Measurements from ENCODE around the gene CLCNKA. TPM values are rescaled to one million over a fixed set of nuclear protein-coding genes. Genes with fewer than 3 reads are reported as not detected.

The CLCNKA gene
- total RNA-seq, 2 experiments from 2014 or later, result not detected

- Histone ChIP-seq H3K4me2 (ENCODE audit: low read length) (peak overlapping the region; percentile 49), H3K4me1 (ENCODE audit: insufficient read depth, low read length, poor library complexity, severe bottlenecking) (peaks cover 21% of the 10 kb centered on the region), H3K27ac (ENCODE audit: low read depth, low read length, poor library complexity, severe bottlenecking) (no peak overlapping the region), H3K4me3 (ENCODE audit: low read depth, low read length, poor library complexity, severe bottlenecking) (peak overlapping the region; percentile 35), H3K9me2 (ENCODE audit: insufficient read depth, low read length) (no peaks in the 10 kb centered on the region), H4K20me1 (ENCODE audit: insufficient read depth, low read length) (no peaks in the 10 kb centered on the region), H3K79me2 (ENCODE audit: insufficient read depth, low read depth, low read length) (no peaks in the 10 kb centered on the region), H2AFZ (ENCODE audit: low read length) (peak overlapping the region; percentile 79), H3K36me3 (ENCODE audit: insufficient read depth, low read length) (no peaks in the 10 kb centered on the region), H3K9me3 (ENCODE audit: low read length) (no peaks in the 10 kb centered on the region)
- no TSS peak for BruUV-seq (replicated peaks)
- intact Hi-C loops (cut with micrococcal nuclease; ENCODE audit: unreplicated experiment), result no loop called here
- POLR2A ChIA-PET, result interaction anchor here (0.7 to 1.0 kb wide), 2 partner anchors 33 to 104 kb away, joined by 3 to 4 read pairs; no protein-coding TSS in a partner anchor
- CTCF ChIA-PET (ENCODE audit: unreplicated experiment), result no interaction called here
- TF ChIP-seq CTCF (conservative IDR thresholded peaks at IDR 0.05; ENCODE audit: low read length) (no peak), EZH2phosphoT487 (IDR thresholded peaks at IDR 0.05; ENCODE audit: borderline replicate concordance, low read depth, low read length) (no peak)
- DNase-seq (ENCODE audit: low spot score), result no peak
Measured at GRCh38 chr1:16013220-16013907, 8.5 kb upstream of the CLCNKA start.

- Histone ChIP-seq H3K4me2 (ENCODE audit: low read length) (no peak overlapping the region), H3K9me2 (ENCODE audit: insufficient read depth, low read length) (no peaks in the 10 kb centered on the region), H2AFZ (ENCODE audit: low read length) (no peak overlapping the region), H3K4me1 (ENCODE audit: insufficient read depth, low read length, poor library complexity, severe bottlenecking) (peaks cover 21% of the 10 kb centered on the region), H3K9me3 (ENCODE audit: low read length) (no peaks in the 10 kb centered on the region), H3K27ac (ENCODE audit: low read depth, low read length, poor library complexity, severe bottlenecking) (no peak overlapping the region), H4K20me1 (ENCODE audit: insufficient read depth, low read length) (no peaks in the 10 kb centered on the region), H3K36me3 (ENCODE audit: insufficient read depth, low read length) (no peaks in the 10 kb centered on the region), H3K79me2 (ENCODE audit: insufficient read depth, low read depth, low read length) (no peaks in the 10 kb centered on the region), H3K4me3 (ENCODE audit: low read depth, low read length, poor library complexity, severe bottlenecking) (no peak overlapping the region)
- intact Hi-C loops (cut with micrococcal nuclease; ENCODE audit: unreplicated experiment), result no loop called here
- TF ChIP-seq CTCF (conservative IDR thresholded peaks at IDR 0.05; ENCODE audit: low read length) (no peak), EZH2phosphoT487 (IDR thresholded peaks at IDR 0.05; ENCODE audit: borderline replicate concordance, low read depth, low read length) (no peak)
- BruUV-seq (replicated peaks), result no TSS peak
- POLR2A ChIA-PET, result interaction anchor here (1.0 kb wide), 1 partner anchor 32 kb away, joined by 3 read pairs; no protein-coding TSS in a partner anchor
- no peak for DNase-seq (ENCODE audit: low spot score)
- CTCF ChIA-PET (ENCODE audit: unreplicated experiment), result no interaction called here
Measured at GRCh38 chr1:16013908-16014258, 8.0 kb upstream of the CLCNKA start.
